Measurements from ENCODE around the gene C9orf85.
"Not testable (repeated sequence)": the region's sequence is repeated elsewhere in the genome, so short reads cannot be mapped to it uniquely, and the experiment has no call there.

Gene C9orf85

GRCh38 chr9:71911061-71911907 is at the start of gene C9orf85, which contains the start of gene ABHD17B:
C9orf85 (plus strand) TSS chr9:71911639; CDS start chr9:71911735, 96 bp downstream.
ABHD17B (minus strand) TSS chr9:71911193; CDS start chr9:71875080, 36,113 bp downstream.
- DNase-seq (ENCODE audit: low read depth): peak; percentile 95

GRCh38 chr9:71863631-71864030 is 47.8 kb upstream of the C9orf85 start:
- no peak for DNase-seq (ENCODE audit: low read depth)

- DNase-seq (ENCODE audit: low read depth): no peak
These were observed 36.1 kb upstream of the C9orf85 start for GRCh38 chr9:71875345-71875744.

GRCh38 chr9:71876106-71876505 is 35.3 kb upstream of the C9orf85 start:
- DNase-seq (ENCODE audit: low read depth): no peak

- DNase-seq (ENCODE audit: low read depth): no peak
These were observed 34.6 kb upstream of the C9orf85 start for GRCh38 chr9:71876829-71877228.

GRCh38 chr9:71878327-71879274 is 32.8 kb upstream of the C9orf85 start:
- DNase-seq (ENCODE audit: low read depth): no peak

GRCh38 chr9:71879644-71880174 is 31.7 kb upstream of the C9orf85 start:
- DNase-seq (ENCODE audit: low read depth): no peak

- DNase-seq (ENCODE audit: low read depth): no peak
These were observed 27.4 kb upstream of the C9orf85 start for GRCh38 chr9:71884005-71884404.

- no peak for DNase-seq (ENCODE audit: low read depth)
These were observed 26.0 kb upstream of the C9orf85 start for GRCh38 chr9:71885467-71885866.

- DNase-seq (ENCODE audit: low read depth): no peak
These were observed 25.4 kb upstream of the C9orf85 start for GRCh38 chr9:71886015-71886414.

GRCh38 chr9:71886541-71886940 is 24.9 kb upstream of the C9orf85 start:
- no peak for DNase-seq (ENCODE audit: low read depth)

- no peak for DNase-seq (ENCODE audit: low read depth)
These were observed 24.1 kb upstream of the C9orf85 start for GRCh38 chr9:71887362-71887761.

GRCh38 chr9:71890042-71890679 is 21.3 kb upstream of the C9orf85 start:
- DNase-seq (ENCODE audit: low read depth): no peak

GRCh38 chr9:71891557-71892189 is 19.8 kb upstream of the C9orf85 start:
- DNase-seq (ENCODE audit: low read depth): no peak

GRCh38 chr9:71895117-71895516 is 16.3 kb upstream of the C9orf85 start:
- no peak for DNase-seq (ENCODE audit: low read depth)

- DNase-seq (ENCODE audit: low read depth): no peak
These were observed 15.5 kb upstream of the C9orf85 start for GRCh38 chr9:71895955-71896354.

- DNase-seq (ENCODE audit: low read depth): no peak
These were observed 14.7 kb upstream of the C9orf85 start for GRCh38 chr9:71896761-71897160.

GRCh38 chr9:71897577-71897976 is 13.9 kb upstream of the C9orf85 start:
- no peak for DNase-seq (ENCODE audit: low read depth)

GRCh38 chr9:71898756-71899155 is 12.7 kb upstream of the C9orf85 start:
- DNase-seq (ENCODE audit: low read depth): not testable (repeated sequence)

GRCh38 chr9:71901695-71902597 is 9.5 kb upstream of the C9orf85 start:
- no peak for DNase-seq (ENCODE audit: low read depth)

All from stimulated activated CD8-positive, alpha-beta memory T cell treated with anti-CD3 and anti-CD28 coated beads, Interleukin-12 subunit alpha, Interleukin-12 subunit beta, amount 100 ng/mL, for 1 hour (primary cell).